Esophagus muscularis mucosa (tissue), 4 donors: ENCODE results near the gene KARS1.

Experiments
- CTCF ChIP-seq, 3 experiments: fragments of 200-600 bp in 2 of 3; fragments of 450-650 bp in 1 of 3; sonication (generic) in 2 of 3; IDR thresholded peaks; one replicate each; pipeline ENCODE4 v1.5.1; 2017 to 2019; ENCODE audit warnings: antibody characterized with exemption in 3 of 3, mild to moderate bottlenecking in 2 of 3, moderate library complexity in 1 of 3
- EP300 ChIP-seq: sonication (generic); formaldehyde crosslinking; IDR thresholded peaks from one replicate; pipeline ENCODE4 v1.6.1; 2017; ENCODE audit warnings: antibody characterized with exemption
- POLR2A ChIP-seq: fragments of 450-650 bp; IDR thresholded peaks from one replicate; pipeline ENCODE4 v1.6.1; 2017; ENCODE audit warnings: antibody characterized with exemption, moderate library complexity, mild to moderate bottlenecking, low read depth
- POLR2AphosphoS5 ChIP-seq, 2 donors: sonication (generic); formaldehyde crosslinking; IDR thresholded peaks; one replicate each; pipeline ENCODE4 v1.6.1; 2017; ENCODE audit warnings: antibody characterized with exemption in 2 of 2

DNA sequence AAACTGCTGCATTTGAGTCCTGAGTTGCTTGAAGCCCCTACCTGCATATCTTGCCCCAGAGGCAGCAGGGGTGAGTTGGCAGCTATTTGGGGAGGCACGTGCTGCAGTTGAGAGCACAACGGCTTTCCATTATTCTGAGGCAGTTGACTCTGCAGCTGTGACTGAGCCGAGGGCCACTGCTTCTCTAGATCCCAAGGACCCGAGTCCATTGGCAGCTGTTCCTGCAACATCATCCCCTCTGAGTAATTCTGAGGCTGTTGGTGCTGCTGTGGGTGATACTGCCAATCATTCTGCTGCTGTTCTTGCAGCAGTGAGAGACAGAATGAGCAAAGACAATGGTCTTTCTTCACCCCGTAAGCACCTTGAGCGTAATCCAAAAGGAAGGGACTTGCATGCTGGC is 12.9 kb upstream of the KARS1 start:
- TF ChIP-seq CTCF (IDR thresholded peaks at IDR 0.05): no peak
- no peak for TF ChIP-seq POLR2A
- no peak for TF ChIP-seq POLR2AphosphoS5 (IDR thresholded peaks at IDR 0.05)
- no peak for TF ChIP-seq EP300
